ENCODE data around the gene HEXIM1.

DNA sequence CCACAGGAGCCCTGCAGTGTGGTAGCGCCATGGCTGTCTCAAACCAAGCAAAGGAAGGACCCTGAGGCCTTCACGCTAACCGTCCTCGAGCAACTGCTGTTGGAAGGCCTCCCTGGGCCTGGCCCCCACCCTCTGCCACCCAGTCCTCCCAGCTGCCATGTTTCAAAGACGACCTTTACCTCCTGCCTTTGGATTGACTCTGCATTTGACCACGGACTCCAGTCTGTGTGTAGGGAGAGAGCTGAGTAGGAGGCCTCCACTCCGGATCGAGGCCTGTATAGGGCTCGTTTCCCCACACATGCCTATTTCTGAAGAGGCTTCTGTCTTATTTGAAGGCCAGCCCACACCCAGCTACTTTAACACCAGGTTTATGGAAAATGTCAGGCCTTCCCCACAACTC is 40.2 kb upstream of the HEXIM1 start:
- TF ChIP-seq, protein P1, sequence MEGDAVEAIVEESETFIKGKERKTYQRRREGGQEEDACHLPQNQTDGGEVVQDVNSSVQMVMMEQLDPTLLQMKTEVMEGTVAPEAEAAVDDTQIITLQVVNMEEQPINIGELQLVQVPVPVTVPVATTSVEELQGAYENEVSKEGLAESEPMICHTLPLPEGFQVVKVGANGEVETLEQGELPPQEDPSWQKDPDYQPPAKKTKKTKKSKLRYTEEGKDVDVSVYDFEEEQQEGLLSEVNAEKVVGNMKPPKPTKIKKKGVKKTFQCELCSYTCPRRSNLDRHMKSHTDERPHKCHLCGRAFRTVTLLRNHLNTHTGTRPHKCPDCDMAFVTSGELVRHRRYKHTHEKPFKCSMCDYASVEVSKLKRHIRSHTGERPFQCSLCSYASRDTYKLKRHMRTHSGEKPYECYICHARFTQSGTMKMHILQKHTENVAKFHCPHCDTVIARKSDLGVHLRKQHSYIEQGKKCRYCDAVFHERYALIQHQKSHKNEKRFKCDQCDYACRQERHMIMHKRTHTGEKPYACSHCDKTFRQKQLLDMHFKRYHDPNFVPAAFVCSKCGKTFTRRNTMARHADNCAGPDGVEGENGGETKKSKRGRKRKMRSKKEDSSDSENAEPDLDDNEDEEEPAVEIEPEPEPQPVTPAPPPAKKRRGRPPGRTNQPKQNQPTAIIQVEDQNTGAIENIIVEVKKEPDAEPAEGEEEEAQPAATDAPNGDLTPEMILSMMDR (IDR thresholded peaks at IDR 0.05): no peak
- no peak for TF ChIP-seq POLR2A (IDR thresholded peaks at IDR 0.05)

Measured in lower leg skin (tissue), 3 donors.